Trophoblast cell (in vitro differentiated cells and primary cell): ENCODE results near the gene PMS1.
A peak's percentile ranks its signal among the peaks of the same experiment; 100 is the strongest.

Experiments used
- DNase-seq, 2 donors: peaks; one replicate each; pipeline ENCODE4 v3.0.0-alpha.2; 2016
- H2AFZ ChIP-seq: 2 replicates; pipeline ENCODE4 v1.6.1; 2013; ENCODE audit warnings: low read length, moderate library complexity, mild to moderate bottlenecking; ENCODE audit not compliant: insufficient read depth, poor library complexity
- H2AK5ac ChIP-seq: 2 replicates; pipeline ENCODE4 v1.6.1; 2013; ENCODE audit warnings: mild to moderate bottlenecking, low read length
- H2BK120ac ChIP-seq: 2 replicates; pipeline ENCODE4 v1.6.1; 2013; ENCODE audit warnings: low read length, mild to moderate bottlenecking, moderate library complexity; ENCODE audit not compliant: insufficient read depth, poor library complexity
- H2BK12ac ChIP-seq: 2 replicates; pipeline ENCODE4 v1.6.1; 2013; ENCODE audit warnings: mild to moderate bottlenecking, low read length, moderate library complexity
- H2BK5ac ChIP-seq: 2 replicates; pipeline ENCODE4 v1.6.1; 2013; ENCODE audit warnings: low read length, low read depth, moderate library complexity, mild to moderate bottlenecking; ENCODE audit not compliant: poor library complexity
- H3K14ac ChIP-seq: 2 replicates; pipeline ENCODE4 v1.6.1; 2013; ENCODE audit warnings: mild to moderate bottlenecking, low read length
- H3K18ac ChIP-seq: 2 replicates; pipeline ENCODE4 v1.6.1; 2013; ENCODE audit warnings: mild to moderate bottlenecking, low read length
- H3K23ac ChIP-seq: 2 replicates; pipeline ENCODE4 v1.6.1; 2013; ENCODE audit warnings: low read length
- H3K27ac ChIP-seq: 2 replicates; pipeline ENCODE4 v1.5.1; 2013; ENCODE audit warnings: low read depth, mild to moderate bottlenecking, inconsistent platforms, low read length, moderate library complexity
- H3K27me3 ChIP-seq: 2 replicates; pipeline ENCODE4 v1.6.1; 2013; ENCODE audit warnings: inconsistent platforms, mild to moderate bottlenecking, low read length, moderate library complexity; ENCODE audit not compliant: insufficient read depth
- H3K36me3 ChIP-seq, 2 experiments: 1 replicate in 1 of 2; 2 replicates in 1 of 2; pipeline ENCODE4 v1.6.1; 2013; ENCODE audit warnings: low read length in 2 of 2, mild to moderate bottlenecking in 2 of 2, moderate library complexity in 1 of 2; ENCODE audit not compliant: insufficient read depth in 2 of 2, control insufficient read depth in 1 of 2
- H3K4ac ChIP-seq: 2 replicates; pipeline ENCODE4 v1.6.1; 2013; ENCODE audit warnings: low read depth, mild to moderate bottlenecking, low read length, moderate library complexity
- H3K4me1 ChIP-seq, 2 experiments: 1 replicate in 1 of 2; 2 replicates in 1 of 2; pipeline ENCODE4 v1.6.1; 2013; ENCODE audit warnings: low read length in 2 of 2, mild to moderate bottlenecking in 2 of 2, moderate library complexity in 1 of 2; ENCODE audit not compliant: insufficient read depth in 2 of 2, control insufficient read depth in 1 of 2
- H3K4me2 ChIP-seq: 2 replicates; pipeline ENCODE4 v1.6.1; 2013; ENCODE audit warnings: inconsistent platforms, mild to moderate bottlenecking, low read length, moderate library complexity
- H3K4me3 ChIP-seq: 2 replicates; pipeline ENCODE4 v1.5.1; 2013; ENCODE audit warnings: mild to moderate bottlenecking, low read depth, low read length, inconsistent platforms
- H3K79me1 ChIP-seq: one replicate; pipeline ENCODE4 v1.6.1; 2013; ENCODE audit warnings: low read length
- H3K79me2 ChIP-seq: 2 replicates; pipeline ENCODE4 v1.6.1; 2013; ENCODE audit warnings: low read length, mild to moderate bottlenecking; ENCODE audit not compliant: control insufficient read depth, insufficient read depth, poor library complexity
- H3K9ac ChIP-seq: 2 replicates; pipeline ENCODE4 v1.6.1; 2013; ENCODE audit warnings: mild to moderate bottlenecking, low read length
- H3K9me3 ChIP-seq: 2 replicates; pipeline ENCODE4 v1.6.1; 2013; ENCODE audit warnings: low read depth, mild to moderate bottlenecking, control low read depth, inconsistent platforms, low read length; ENCODE audit not compliant: insufficient read depth
- H4K12ac ChIP-seq: 2 replicates; pipeline ENCODE4 v1.6.1; 2013; ENCODE audit warnings: low read depth, mild to moderate bottlenecking, low read length, moderate library complexity
- H4K8ac ChIP-seq: 2 replicates; pipeline ENCODE4 v1.6.1; 2013; ENCODE audit warnings: low read depth, mild to moderate bottlenecking, low read length, moderate library complexity
- H4K91ac ChIP-seq: one replicate; pipeline ENCODE4 v1.6.1; 2013; ENCODE audit warnings: low read depth, mild to moderate bottlenecking, low read length, moderate library complexity
- WGBS: extraction: QIAGEN DNeasy Blood & Tissue Kit; methylation state at CpG from one replicate; pipeline ENCODE4 v1.1.7; 2013; ENCODE audit warnings: missing lambda C conversion rate; ENCODE audit not compliant: insufficient read length, insufficient coverage; ENCODE audit errors: extremely low coverage; 5-methylcytosine and 5-hydroxymethylcytosine counted together

Gene PMS1

GRCh38 chr2:189772212-189772611 is 12.0 kb upstream of the PMS1 start:
- no CpG with 5 or more reads among the region's 1 CpG for WGBS

GRCh38 chr2:189782221-189782671 is 2.0 kb upstream of the PMS1 start:
- Histone ChIP-seq H3K79me1 (peaks cover 10% of the 10 kb centered on the region), H4K12ac (no peak overlapping the region), H3K4me3 (no peak overlapping the region), H3K4me2 (peak overlapping the region; percentile 27), H3K18ac (no peak overlapping the region), H3K23ac (peak overlapping the region; percentile 40), H3K14ac (no peak overlapping the region), H3K36me3 (peaks cover 12 to 15% of the 10 kb centered on the region in 2 experiments), H3K9ac (no peak overlapping the region), H2BK120ac (no peak overlapping the region), H3K4ac (peak overlapping the region; percentile 64), H3K4me1 (no peaks in the 10 kb centered on the region), H3K79me2 (peaks cover 3% of the 10 kb centered on the region), H2AFZ (no peak overlapping the region), H2BK12ac (no peak overlapping the region), H4K8ac (no peak overlapping the region), H3K27me3 (no peaks in the 10 kb centered on the region), H2AK5ac (no peak overlapping the region), H3K9me3 (no peaks in the 10 kb centered on the region), H3K27ac (no peak overlapping the region), H2BK5ac (no peak overlapping the region), H4K91ac (no peak overlapping the region)
- WGBS: no CpG with 5 or more reads among the region's 4 CpGs
- DNase-seq: peak; percentile 29 to 59

More at GRCh38 chr2:189772212-189772611, 12.0 kb upstream of the PMS1 start:
- Histone ChIP-seq H3K9me3 (no peaks in the 10 kb centered on the region), H3K4me2 (no peak overlapping the region), H4K8ac (no peak overlapping the region), H2AFZ (no peak overlapping the region), H3K4me3 (no peak overlapping the region), H3K14ac (no peak overlapping the region), H3K4me1 (no peaks in the 10 kb centered on the region), H2AK5ac (no peak overlapping the region), H3K36me3 (peaks cover 4 to 10% of the 10 kb centered on the region in 2 experiments), H2BK120ac (no peak overlapping the region), H4K91ac (no peak overlapping the region), H4K12ac (no peak overlapping the region), H3K79me1 (no peaks in the 10 kb centered on the region), H3K27ac (no peak overlapping the region), H3K18ac (no peak overlapping the region), H3K23ac (no peak overlapping the region), H3K4ac (no peak overlapping the region), H3K27me3 (no peaks in the 10 kb centered on the region), H3K9ac (no peak overlapping the region), H2BK5ac (no peak overlapping the region), H3K79me2 (no peaks in the 10 kb centered on the region), H2BK12ac (no peak overlapping the region)
- peak in 1 of 2 donors; percentile 55 for DNase-seq

GRCh38 chr2:189783451-189783926 is 761 bp upstream of the PMS1 start:
- peak overlapping the region; percentile 76 for H3K4me2 ChIP-seq
- WGBS: no CpG with 5 or more reads among the region's 17 CpGs
- peak overlapping the region; percentile 18 for H3K14ac ChIP-seq
- H4K8ac ChIP-seq: peak overlapping the region; percentile 94
- H3K27ac ChIP-seq: peak overlapping the region; percentile 91
- H3K27me3 ChIP-seq: no peaks in the 10 kb centered on the region
- no peak overlapping the region for H2AK5ac ChIP-seq
- peaks cover 3% of the 10 kb centered on the region for H3K79me2 ChIP-seq
- peaks cover 9 to 12% of the 10 kb centered on the region in 2 experiments for H3K36me3 ChIP-seq
- no peak overlapping the region for H3K23ac ChIP-seq
- H2BK5ac ChIP-seq: peak overlapping the region; percentile 54
- H3K9ac ChIP-seq: peak overlapping the region; percentile 97
- no peak overlapping the region for H4K12ac ChIP-seq
- peak; percentile 11 to 56 for DNase-seq
- peaks cover 10% of the 10 kb centered on the region for H3K79me1 ChIP-seq
- no peaks in the 10 kb centered on the region for H3K9me3 ChIP-seq
- no peak overlapping the region for H2BK12ac ChIP-seq
- no peaks in the 10 kb centered on the region for H3K4me1 ChIP-seq
- H4K91ac ChIP-seq: peak overlapping the region; percentile 7
- H2BK120ac ChIP-seq: no peak overlapping the region
- peak overlapping the region; percentile 4 for H3K18ac ChIP-seq
- peak overlapping the region; percentile 4 for H2AFZ ChIP-seq
- peak overlapping the region; percentile 10 for H3K4ac ChIP-seq
- H3K4me3 ChIP-seq: peak overlapping the region; percentile 86

- H3K79me2 ChIP-seq: no peaks in the 10 kb centered on the region
- H3K9ac ChIP-seq: no peak overlapping the region
- H3K36me3 ChIP-seq: peaks cover 6 to 10% of the 10 kb centered on the region in 2 experiments
- H3K14ac ChIP-seq: no peak overlapping the region
- no peaks in the 10 kb centered on the region for H3K4me1 ChIP-seq
- H2AFZ ChIP-seq: no peak overlapping the region
- H4K12ac ChIP-seq: no peak overlapping the region
- H4K91ac ChIP-seq: no peak overlapping the region
- no peak overlapping the region for H3K18ac ChIP-seq
- no peak overlapping the region for H3K4me2 ChIP-seq
- H2BK5ac ChIP-seq: no peak overlapping the region
- no peak overlapping the region for H2BK120ac ChIP-seq
- no peak overlapping the region for H4K8ac ChIP-seq
- peak in 1 of 2 donors; percentile 39 for DNase-seq
- H3K27me3 ChIP-seq: no peaks in the 10 kb centered on the region
- H2BK12ac ChIP-seq: no peak overlapping the region
- no peak overlapping the region for H3K23ac ChIP-seq
- no peak overlapping the region for H3K4me3 ChIP-seq
- no peak overlapping the region for H3K27ac ChIP-seq
- WGBS: no CpG with 5 or more reads among the region's 12 CpGs
- no peak overlapping the region for H2AK5ac ChIP-seq
- no peak overlapping the region for H3K4ac ChIP-seq
- no peaks in the 10 kb centered on the region for H3K79me1 ChIP-seq
- no peaks in the 10 kb centered on the region for H3K9me3 ChIP-seq
Observed at GRCh38 chr2:189791338-189792042, 7.2 kb downstream of the PMS1 start.
